PC-3 (cell line): ENCODE measurements around the gene KMT5B.

Experiments used
- EZH2 ChIP-seq: fragments of 300-600 bp; sonication (generic); IDR thresholded peaks from one replicate; pipeline ENCODE4 v1.6.1; 2017; ENCODE audit warnings: antibody characterized with exemption, mild to moderate bottlenecking, low read length; ENCODE audit not compliant: unreplicated experiment
- EZH2phosphoT487 ChIP-seq: fragments of 300-600 bp; sonication (generic); IDR thresholded peaks from 2 replicates; pipeline ENCODE4 v1.6.1; 2018; ENCODE audit warnings: mild to moderate bottlenecking, antibody characterized with exemption, low read length, borderline replicate concordance
- TF ChIP-seq, protein P1 (sequence below): fragments of 300-600 bp; sonication (generic); conservative IDR thresholded peaks from 2 replicates; pipeline ENCODE4 v1.5.1; 2017; ENCODE audit warnings: antibody characterized with exemption, low read depth, mild to moderate bottlenecking, low read length

GRCh38 chr11:68213135-68213515, at the start of gene KMT5B:
- TF ChIP-seq, protein P1, sequence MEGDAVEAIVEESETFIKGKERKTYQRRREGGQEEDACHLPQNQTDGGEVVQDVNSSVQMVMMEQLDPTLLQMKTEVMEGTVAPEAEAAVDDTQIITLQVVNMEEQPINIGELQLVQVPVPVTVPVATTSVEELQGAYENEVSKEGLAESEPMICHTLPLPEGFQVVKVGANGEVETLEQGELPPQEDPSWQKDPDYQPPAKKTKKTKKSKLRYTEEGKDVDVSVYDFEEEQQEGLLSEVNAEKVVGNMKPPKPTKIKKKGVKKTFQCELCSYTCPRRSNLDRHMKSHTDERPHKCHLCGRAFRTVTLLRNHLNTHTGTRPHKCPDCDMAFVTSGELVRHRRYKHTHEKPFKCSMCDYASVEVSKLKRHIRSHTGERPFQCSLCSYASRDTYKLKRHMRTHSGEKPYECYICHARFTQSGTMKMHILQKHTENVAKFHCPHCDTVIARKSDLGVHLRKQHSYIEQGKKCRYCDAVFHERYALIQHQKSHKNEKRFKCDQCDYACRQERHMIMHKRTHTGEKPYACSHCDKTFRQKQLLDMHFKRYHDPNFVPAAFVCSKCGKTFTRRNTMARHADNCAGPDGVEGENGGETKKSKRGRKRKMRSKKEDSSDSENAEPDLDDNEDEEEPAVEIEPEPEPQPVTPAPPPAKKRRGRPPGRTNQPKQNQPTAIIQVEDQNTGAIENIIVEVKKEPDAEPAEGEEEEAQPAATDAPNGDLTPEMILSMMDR: no peak
- TF ChIP-seq EZH2 (no peak), EZH2phosphoT487 (no peak)
